ENCODE measurements around the gene MINAR1. TPM values are rescaled to one million over a fixed set of nuclear protein-coding genes. Genes with fewer than 3 reads are reported as not detected.

The MINAR1 gene
- total and polyA plus RNA-seq, 2 of the 13 experiments (the other 11 are each of a cell fraction or from before 2014, with no cell fraction given): 0.15 to 0.16 TPM

DNA sequence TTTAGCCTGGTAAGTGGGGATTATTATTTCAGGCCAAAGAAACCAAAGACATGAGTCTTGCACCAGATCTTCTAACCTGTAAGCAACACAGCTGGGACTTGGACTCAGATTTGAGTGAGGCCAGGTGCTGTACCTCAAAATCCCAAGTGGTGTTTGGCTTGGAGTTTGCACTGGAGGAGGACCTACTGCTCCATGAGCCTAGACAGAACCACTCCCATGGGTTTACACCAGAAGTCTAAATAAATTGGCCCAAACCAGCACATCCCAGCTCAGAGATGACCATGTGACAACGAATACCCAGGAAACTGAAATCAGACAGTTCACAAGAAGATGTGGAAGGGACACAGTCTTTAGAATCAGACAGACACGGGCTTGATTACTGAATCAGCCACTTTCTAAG is 47.5 kb downstream of the MINAR1 start:
- H2AFZ ChIP-seq (ENCODE audit: low read length): no peak overlapping the region
- peaks cover 0 to 7% of the 10 kb centered on the region in 2 experiments; a peak in 1 of 5 replicates for H3K27me3 ChIP-seq (ENCODE audit: control insufficient read depth in 1 of 2, insufficient read depth in 2 of 2, low read length in 2 of 2)
- in situ Hi-C loops (cut with HindIII; ENCODE audit: extremely low pct_ligation_motif_present, low pct_unique_long_range_greater_than_20kb) (no loop called here), intact Hi-C loops (cut with micrococcal nuclease; ENCODE audit: unreplicated experiment) (no loop called here)
- CTCF ChIA-PET (ENCODE audit: low intra/inter-chr PET ratio, low total read pairs): no interaction called here
- H3K79me2 ChIP-seq (ENCODE audit: insufficient read depth, low read length): no peaks in the 10 kb centered on the region
- no peaks in the 10 kb centered on the region for H3K4me1 ChIP-seq (ENCODE audit: insufficient read depth, low read length)
- POLR2A ChIA-PET: no interaction called here
- FAIRE-seq (no peak), ATAC-seq (no peak), DNase-seq (ENCODE audit: low spot score) (no peak)
- no peaks in the 10 kb centered on the region for H3K9me3 ChIP-seq (ENCODE audit: low read length)
- H3K9ac ChIP-seq (ENCODE audit: insufficient read depth, low read depth, low read length): no peak overlapping the region
- no peak overlapping the region for H3K27ac ChIP-seq (ENCODE audit: extremely low read length, insufficient read depth, low read length)
- no peak overlapping the region for H3K4me2 ChIP-seq (ENCODE audit: low read depth, low read length)
- WGBS (ENCODE audit: low lambda C conversion rate): 0% methylated on average over 2 of the region's 2 CpGs
- no TSS peak for BruUV-seq (replicated peaks)
- no peaks in the 10 kb centered on the region for H3K36me3 ChIP-seq (replicated peaks in 1 of 2; ENCODE audit: control insufficient read depth in 1 of 2, insufficient read depth in 2 of 2, low read length in 2 of 2)
- no peaks in the 10 kb centered on the region for H4K20me1 ChIP-seq (ENCODE audit: insufficient read depth, low read length)
- no peak overlapping the region for H3K4me3 ChIP-seq (replicated peaks in 1 of 3; ENCODE audit: insufficient read depth in 1 of 3, low read depth in 2 of 3, low read length in 3 of 3)
- TF ChIP-seq, protein P1, sequence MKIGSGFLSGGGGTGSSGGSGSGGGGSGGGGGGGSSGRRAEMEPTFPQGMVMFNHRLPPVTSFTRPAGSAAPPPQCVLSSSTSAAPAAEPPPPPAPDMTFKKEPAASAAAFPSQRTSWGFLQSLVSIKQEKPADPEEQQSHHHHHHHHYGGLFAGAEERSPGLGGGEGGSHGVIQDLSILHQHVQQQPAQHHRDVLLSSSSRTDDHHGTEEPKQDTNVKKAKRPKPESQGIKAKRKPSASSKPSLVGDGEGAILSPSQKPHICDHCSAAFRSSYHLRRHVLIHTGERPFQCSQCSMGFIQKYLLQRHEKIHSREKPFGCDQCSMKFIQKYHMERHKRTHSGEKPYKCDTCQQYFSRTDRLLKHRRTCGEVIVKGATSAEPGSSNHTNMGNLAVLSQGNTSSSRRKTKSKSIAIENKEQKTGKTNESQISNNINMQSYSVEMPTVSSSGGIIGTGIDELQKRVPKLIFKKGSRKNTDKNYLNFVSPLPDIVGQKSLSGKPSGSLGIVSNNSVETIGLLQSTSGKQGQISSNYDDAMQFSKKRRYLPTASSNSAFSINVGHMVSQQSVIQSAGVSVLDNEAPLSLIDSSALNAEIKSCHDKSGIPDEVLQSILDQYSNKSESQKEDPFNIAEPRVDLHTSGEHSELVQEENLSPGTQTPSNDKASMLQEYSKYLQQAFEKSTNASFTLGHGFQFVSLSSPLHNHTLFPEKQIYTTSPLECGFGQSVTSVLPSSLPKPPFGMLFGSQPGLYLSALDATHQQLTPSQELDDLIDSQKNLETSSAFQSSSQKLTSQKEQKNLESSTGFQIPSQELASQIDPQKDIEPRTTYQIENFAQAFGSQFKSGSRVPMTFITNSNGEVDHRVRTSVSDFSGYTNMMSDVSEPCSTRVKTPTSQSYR (CRISPR knock-in tag; IDR thresholded peaks at IDR 0.05; ENCODE audit: borderline replicate concordance): no peak
- TF ChIP-seq ZNF333 (CRISPR knock-in tag; IDR thresholded peaks at IDR 0.05; ENCODE audit: borderline replicate concordance) (no peak), ZSCAN20 (CRISPR knock-in tag; IDR thresholded peaks at IDR 0.05; ENCODE audit: borderline replicate concordance) (no peak), ZMAT3 (CRISPR knock-in tag; conservative IDR thresholded peaks at IDR 0.05) (no peak), ZFP36L1 (CRISPR knock-in tag; IDR thresholded peaks at IDR 0.05) (no peak), PHF20 (CRISPR knock-in tag; IDR thresholded peaks at IDR 0.05) (no peak), RAD51 (IDR thresholded peaks at IDR 0.05; ENCODE audit: borderline replicate concordance) (no peak), ZFP36L2 (CRISPR knock-in tag; IDR thresholded peaks at IDR 0.05) (no peak), RFXAP (CRISPR knock-in tag; IDR thresholded peaks at IDR 0.05; ENCODE audit: borderline replicate concordance) (no peak), ZBTB21 (CRISPR knock-in tag; IDR thresholded peaks at IDR 0.05) (no peak), MZF1 (CRISPR knock-in tag; IDR thresholded peaks at IDR 0.05; ENCODE audit: borderline replicate concordance) (no peak)
- TF ChIP-seq, protein P2, sequence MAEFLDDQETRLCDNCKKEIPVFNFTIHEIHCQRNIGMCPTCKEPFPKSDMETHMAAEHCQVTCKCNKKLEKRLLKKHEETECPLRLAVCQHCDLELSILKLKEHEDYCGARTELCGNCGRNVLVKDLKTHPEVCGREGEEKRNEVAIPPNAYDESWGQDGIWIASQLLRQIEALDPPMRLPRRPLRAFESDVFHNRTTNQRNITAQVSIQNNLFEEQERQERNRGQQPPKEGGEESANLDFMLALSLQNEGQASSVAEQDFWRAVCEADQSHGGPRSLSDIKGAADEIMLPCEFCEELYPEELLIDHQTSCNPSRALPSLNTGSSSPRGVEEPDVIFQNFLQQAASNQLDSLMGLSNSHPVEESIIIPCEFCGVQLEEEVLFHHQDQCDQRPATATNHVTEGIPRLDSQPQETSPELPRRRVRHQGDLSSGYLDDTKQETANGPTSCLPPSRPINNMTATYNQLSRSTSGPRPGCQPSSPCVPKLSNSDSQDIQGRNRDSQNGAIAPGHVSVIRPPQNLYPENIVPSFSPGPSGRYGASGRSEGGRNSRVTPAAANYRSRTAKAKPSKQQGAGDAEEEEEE (CRISPR knock-in tag; IDR thresholded peaks at IDR 0.05; ENCODE audit: borderline replicate concordance): no peak
- TF ChIP-seq, protein P3, sequence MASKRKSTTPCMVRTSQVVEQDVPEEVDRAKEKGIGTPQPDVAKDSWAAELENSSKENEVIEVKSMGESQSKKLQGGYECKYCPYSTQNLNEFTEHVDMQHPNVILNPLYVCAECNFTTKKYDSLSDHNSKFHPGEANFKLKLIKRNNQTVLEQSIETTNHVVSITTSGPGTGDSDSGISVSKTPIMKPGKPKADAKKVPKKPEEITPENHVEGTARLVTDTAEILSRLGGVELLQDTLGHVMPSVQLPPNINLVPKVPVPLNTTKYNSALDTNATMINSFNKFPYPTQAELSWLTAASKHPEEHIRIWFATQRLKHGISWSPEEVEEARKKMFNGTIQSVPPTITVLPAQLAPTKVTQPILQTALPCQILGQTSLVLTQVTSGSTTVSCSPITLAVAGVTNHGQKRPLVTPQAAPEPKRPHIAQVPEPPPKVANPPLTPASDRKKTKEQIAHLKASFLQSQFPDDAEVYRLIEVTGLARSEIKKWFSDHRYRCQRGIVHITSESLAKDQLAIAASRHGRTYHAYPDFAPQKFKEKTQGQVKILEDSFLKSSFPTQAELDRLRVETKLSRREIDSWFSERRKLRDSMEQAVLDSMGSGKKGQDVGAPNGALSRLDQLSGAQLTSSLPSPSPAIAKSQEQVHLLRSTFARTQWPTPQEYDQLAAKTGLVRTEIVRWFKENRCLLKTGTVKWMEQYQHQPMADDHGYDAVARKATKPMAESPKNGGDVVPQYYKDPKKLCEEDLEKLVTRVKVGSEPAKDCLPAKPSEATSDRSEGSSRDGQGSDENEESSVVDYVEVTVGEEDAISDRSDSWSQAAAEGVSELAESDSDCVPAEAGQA (IDR thresholded peaks at IDR 0.05; ENCODE audit: low read depth): no peak
- TF ChIP-seq, protein P3 (CRISPR knock-in tag; IDR thresholded peaks at IDR 0.05; ENCODE audit: borderline replicate concordance): no peak
